ENCODE measurements around the gene POLK.

POLK gene

GRCh38 chr5:75546830-75547229, 35.1 kb downstream of the POLK start:
- WGBS (ENCODE audit: extremely low coverage, insufficient coverage, insufficient read length): no CpG with 5 or more reads among the region's 6 CpGs

DNA sequence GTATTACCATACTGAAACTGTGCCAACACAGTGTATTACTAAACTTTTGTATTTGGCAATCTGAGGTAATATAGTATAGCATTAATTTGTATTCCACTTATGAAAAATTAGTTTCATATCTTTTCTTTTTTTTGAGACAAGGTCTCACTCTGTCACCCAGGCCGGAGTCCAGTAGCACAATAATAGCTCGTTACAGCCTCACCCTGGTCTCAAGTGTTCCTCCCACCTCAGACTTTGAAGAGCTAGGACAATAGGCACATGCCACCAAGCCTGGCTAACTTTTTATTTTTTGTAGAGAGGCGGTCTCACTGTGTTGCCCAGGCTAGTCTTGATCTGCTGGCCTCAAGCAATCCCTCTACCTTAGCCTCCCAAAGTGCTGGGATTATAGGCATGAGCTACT, 36.1 kb downstream of the POLK start:
- Histone ChIP-seq H4K8ac (ENCODE audit: low read depth, low read length) (no peak overlapping the region), H3K4ac (ENCODE audit: low read depth, low read length) (no peak overlapping the region), H3K18ac (ENCODE audit: low read length) (no peak overlapping the region), H2BK120ac (ENCODE audit: insufficient read depth, low read length, poor library complexity) (no peak overlapping the region), H3K36me3 (ENCODE audit: control insufficient read depth in 1 of 2, insufficient read depth in 2 of 2, low read length in 2 of 2) (peaks cover 0 to 5% of the 10 kb centered on the region in 2 experiments), H3K9ac (ENCODE audit: low read length) (no peak overlapping the region), H2BK12ac (ENCODE audit: low read length) (no peak overlapping the region), H3K23ac (ENCODE audit: low read length) (no peak overlapping the region), H2AK5ac (ENCODE audit: low read length) (no peak overlapping the region), H3K4me2 (ENCODE audit: low read length) (no peak overlapping the region), H2BK5ac (ENCODE audit: low read depth, low read length, poor library complexity) (no peak overlapping the region), H2AFZ (ENCODE audit: insufficient read depth, low read length, poor library complexity) (no peak overlapping the region), H3K9me3 (ENCODE audit: insufficient read depth, low read depth, low read length) (no peaks in the 10 kb centered on the region), H3K14ac (ENCODE audit: low read length) (no peak overlapping the region), H3K27me3 (ENCODE audit: insufficient read depth, low read length) (no peaks in the 10 kb centered on the region), H4K91ac (ENCODE audit: low read depth, low read length) (no peak overlapping the region), H3K4me1 (ENCODE audit: control insufficient read depth in 1 of 2, insufficient read depth in 2 of 2, low read length in 2 of 2) (no peaks in the 10 kb centered on the region), H3K79me2 (ENCODE audit: control insufficient read depth, insufficient read depth, low read length, poor library complexity) (no peaks in the 10 kb centered on the region), H3K4me3 (ENCODE audit: low read depth, low read length) (no peak overlapping the region), H3K79me1 (ENCODE audit: low read length) (no peaks in the 10 kb centered on the region), H4K12ac (ENCODE audit: low read depth, low read length) (no peak overlapping the region), H3K27ac (ENCODE audit: low read depth, low read length) (no peak overlapping the region)
- no CpG with 5 or more reads among the region's 3 CpGs for WGBS (ENCODE audit: extremely low coverage, insufficient coverage, insufficient read length)
- DNase-seq: no peak

More at GRCh38 chr5:75546830-75547229, 35.1 kb downstream of the POLK start:
- no peak overlapping the region for H3K4me2 ChIP-seq (ENCODE audit: low read length)
- no peaks in the 10 kb centered on the region for H3K27me3 ChIP-seq (ENCODE audit: insufficient read depth, low read length)
- H3K27ac ChIP-seq (ENCODE audit: low read depth, low read length): no peak overlapping the region
- no peak overlapping the region for H3K4me3 ChIP-seq (ENCODE audit: low read depth, low read length)
- no peaks in the 10 kb centered on the region for H3K4me1 ChIP-seq (ENCODE audit: control insufficient read depth in 1 of 2, insufficient read depth in 2 of 2, low read length in 2 of 2)
- H4K91ac ChIP-seq (ENCODE audit: low read depth, low read length): no peak overlapping the region
- no peak overlapping the region for H3K9ac ChIP-seq (ENCODE audit: low read length)
- no peak for DNase-seq
- no peak overlapping the region for H4K8ac ChIP-seq (ENCODE audit: low read depth, low read length)
- H3K14ac ChIP-seq (ENCODE audit: low read length): no peak overlapping the region
- H3K4ac ChIP-seq (ENCODE audit: low read depth, low read length): no peak overlapping the region
- H3K36me3 ChIP-seq (ENCODE audit: control insufficient read depth in 1 of 2, insufficient read depth in 2 of 2, low read length in 2 of 2): peaks cover 0 to 5% of the 10 kb centered on the region in 2 experiments
- no peak overlapping the region for H2AK5ac ChIP-seq (ENCODE audit: low read length)
- H2BK120ac ChIP-seq (ENCODE audit: insufficient read depth, low read length, poor library complexity): no peak overlapping the region
- no peak overlapping the region for H3K18ac ChIP-seq (ENCODE audit: low read length)
- H2AFZ ChIP-seq (ENCODE audit: insufficient read depth, low read length, poor library complexity): no peak overlapping the region
- H2BK5ac ChIP-seq (ENCODE audit: low read depth, low read length, poor library complexity): no peak overlapping the region
- no peaks in the 10 kb centered on the region for H3K79me1 ChIP-seq (ENCODE audit: low read length)
- no peak overlapping the region for H4K12ac ChIP-seq (ENCODE audit: low read depth, low read length)
- H2BK12ac ChIP-seq (ENCODE audit: low read length): no peak overlapping the region
- no peaks in the 10 kb centered on the region for H3K79me2 ChIP-seq (ENCODE audit: control insufficient read depth, insufficient read depth, low read length, poor library complexity)
- H3K23ac ChIP-seq (ENCODE audit: low read length): no peak overlapping the region
- H3K9me3 ChIP-seq (ENCODE audit: insufficient read depth, low read depth, low read length): no peaks in the 10 kb centered on the region

DNA sequence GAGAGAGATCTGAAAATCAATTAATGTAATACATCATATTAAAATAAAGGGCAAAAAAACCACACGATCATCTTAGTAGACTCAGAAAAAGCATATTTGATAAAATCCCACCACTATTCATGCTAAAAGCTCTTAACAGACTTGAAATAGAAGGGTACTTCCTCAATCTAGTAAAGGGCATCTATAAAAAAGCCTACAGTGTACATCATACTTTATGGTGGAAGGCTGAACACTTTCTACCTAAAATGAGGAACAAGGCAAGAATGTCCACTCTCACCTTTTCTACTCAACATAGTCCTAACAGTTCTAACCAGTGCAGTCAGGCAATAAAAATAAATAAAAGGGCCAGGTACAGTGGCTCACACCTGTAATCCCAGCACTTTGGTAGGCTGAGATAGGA, 38.9 kb downstream of the POLK start:
- H3K23ac ChIP-seq (ENCODE audit: low read length): no peak overlapping the region
- no peak overlapping the region for H3K4me2 ChIP-seq (ENCODE audit: low read length)
- peaks cover 0 to 2% of the 10 kb centered on the region in 2 experiments for H3K36me3 ChIP-seq (ENCODE audit: control insufficient read depth in 1 of 2, insufficient read depth in 2 of 2, low read length in 2 of 2)
- H2AK5ac ChIP-seq (ENCODE audit: low read length): no peak overlapping the region
- no peak overlapping the region for H2BK12ac ChIP-seq (ENCODE audit: low read length)
- H3K4me1 ChIP-seq (ENCODE audit: control insufficient read depth in 1 of 2, insufficient read depth in 2 of 2, low read length in 2 of 2): no peaks in the 10 kb centered on the region
- H2BK5ac ChIP-seq (ENCODE audit: low read depth, low read length, poor library complexity): no peak overlapping the region
- no peak overlapping the region for H3K9ac ChIP-seq (ENCODE audit: low read length)
- H3K79me1 ChIP-seq (ENCODE audit: low read length): no peaks in the 10 kb centered on the region
- H4K91ac ChIP-seq (ENCODE audit: low read depth, low read length): no peak overlapping the region
- WGBS (ENCODE audit: extremely low coverage, insufficient coverage, insufficient read length): no CpG with 5 or more reads among the region's 1 CpG
- H3K27ac ChIP-seq (ENCODE audit: low read depth, low read length): no peak overlapping the region
- H4K12ac ChIP-seq (ENCODE audit: low read depth, low read length): no peak overlapping the region
- no peak for DNase-seq
- no peaks in the 10 kb centered on the region for H3K27me3 ChIP-seq (ENCODE audit: insufficient read depth, low read length)
- H3K18ac ChIP-seq (ENCODE audit: low read length): no peak overlapping the region
- H3K14ac ChIP-seq (ENCODE audit: low read length): no peak overlapping the region
- H3K4ac ChIP-seq (ENCODE audit: low read depth, low read length): no peak overlapping the region
- no peak overlapping the region for H3K4me3 ChIP-seq (ENCODE audit: low read depth, low read length)
- H2AFZ ChIP-seq (ENCODE audit: insufficient read depth, low read length, poor library complexity): no peak overlapping the region
- H3K79me2 ChIP-seq (ENCODE audit: control insufficient read depth, insufficient read depth, low read length, poor library complexity): no peaks in the 10 kb centered on the region
- no peak overlapping the region for H4K8ac ChIP-seq (ENCODE audit: low read depth, low read length)
- H3K9me3 ChIP-seq (ENCODE audit: insufficient read depth, low read depth, low read length): no peaks in the 10 kb centered on the region
- H2BK120ac ChIP-seq (ENCODE audit: insufficient read depth, low read length, poor library complexity): no peak overlapping the region

DNA sequence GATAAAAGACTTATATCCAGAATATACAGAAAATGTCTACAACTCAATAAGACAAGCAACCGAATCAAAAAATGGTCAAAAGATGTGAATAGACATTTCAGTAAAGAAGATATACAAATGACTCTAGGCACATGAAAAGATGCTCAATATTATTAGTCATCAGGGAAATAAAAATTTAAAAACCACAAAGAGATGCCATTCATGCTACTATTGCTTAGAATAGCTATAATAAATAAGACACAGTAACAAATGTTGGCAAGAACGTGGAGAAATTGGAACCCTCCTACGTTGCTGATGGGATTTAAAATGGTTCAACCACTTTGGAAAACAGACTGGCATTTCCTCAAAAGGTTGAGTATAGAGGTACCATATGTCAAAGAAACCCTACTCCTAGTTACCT, 39.8 kb downstream of the POLK start:
- Histone ChIP-seq H3K79me2 (ENCODE audit: control insufficient read depth, insufficient read depth, low read length, poor library complexity) (no peaks in the 10 kb centered on the region), H3K4me2 (ENCODE audit: low read length) (no peak overlapping the region), H3K79me1 (ENCODE audit: low read length) (no peaks in the 10 kb centered on the region), H3K4ac (ENCODE audit: low read depth, low read length) (no peak overlapping the region), H3K27me3 (ENCODE audit: insufficient read depth, low read length) (no peaks in the 10 kb centered on the region), H3K23ac (ENCODE audit: low read length) (no peak overlapping the region), H2BK120ac (ENCODE audit: insufficient read depth, low read length, poor library complexity) (no peak overlapping the region), H3K36me3 (ENCODE audit: control insufficient read depth in 1 of 2, insufficient read depth in 2 of 2, low read length in 2 of 2) (peaks cover 0 to 3% of the 10 kb centered on the region in 2 experiments), H2BK12ac (ENCODE audit: low read length) (no peak overlapping the region), H3K9ac (ENCODE audit: low read length) (no peak overlapping the region), H3K18ac (ENCODE audit: low read length) (no peak overlapping the region), H2AFZ (ENCODE audit: insufficient read depth, low read length, poor library complexity) (no peak overlapping the region), H4K8ac (ENCODE audit: low read depth, low read length) (no peak overlapping the region), H4K91ac (ENCODE audit: low read depth, low read length) (no peak overlapping the region), H3K14ac (ENCODE audit: low read length) (no peak overlapping the region), H3K9me3 (ENCODE audit: insufficient read depth, low read depth, low read length) (no peaks in the 10 kb centered on the region), H3K4me3 (ENCODE audit: low read depth, low read length) (no peak overlapping the region), H4K12ac (ENCODE audit: low read depth, low read length) (no peak overlapping the region), H3K27ac (ENCODE audit: low read depth, low read length) (no peak overlapping the region), H2AK5ac (ENCODE audit: low read length) (no peak overlapping the region), H3K4me1 (ENCODE audit: control insufficient read depth in 1 of 2, insufficient read depth in 2 of 2, low read length in 2 of 2) (no peaks in the 10 kb centered on the region), H2BK5ac (ENCODE audit: low read depth, low read length, poor library complexity) (no peak overlapping the region)
- no peak for DNase-seq
- WGBS (ENCODE audit: extremely low coverage, insufficient coverage, insufficient read length): no CpG with 5 or more reads among the region's 3 CpGs

Measured in trophoblast cell (in vitro differentiated cells and primary cell).